DMS 273 treated with DMSO at 0.1 percent for 48 hours (cell line): Measurements from ENCODE around the gene PLEKHO1.

Source experiments
- DNase-seq: peaks from one replicate; lab custom pipeline; 2025; lab: John Stamatoyannopoulos, UW

PLEKHO1 gene

GRCh38 chr1:150150133-150151021 is 661 bp downstream of the PLEKHO1 start:
- DNase-seq = no peak

- DNase-seq = no peak
Observed at GRCh38 chr1:150151291-150152181, 1.8 kb downstream of the PLEKHO1 start.

DNA sequence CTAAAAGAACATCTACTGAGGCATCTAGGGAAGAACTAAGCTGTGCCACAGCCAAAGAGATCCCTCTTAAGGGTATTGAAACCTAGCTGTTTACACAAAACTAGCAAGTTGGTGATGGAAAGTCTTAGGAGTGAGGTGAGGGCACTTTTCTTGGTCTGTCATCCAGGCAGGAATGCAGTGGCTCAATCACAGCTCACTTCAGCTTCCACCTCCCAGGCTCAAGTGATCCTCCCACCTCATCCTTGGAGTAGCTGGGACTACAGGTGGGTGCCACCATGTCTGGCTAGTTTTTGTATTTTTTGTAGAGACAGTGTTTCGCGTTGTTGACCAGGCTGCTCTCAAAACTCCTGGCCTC is 2.4 kb downstream of the PLEKHO1 start:
- DNase-seq = no peak

- DNase-seq = no peak
Observed at GRCh38 chr1:150152772-150153456, 3.2 kb downstream of the PLEKHO1 start.

GRCh38 chr1:150154143-150154542 is 4.4 kb downstream of the PLEKHO1 start:
- DNase-seq = no peak

- DNase-seq = no peak
Observed at GRCh38 chr1:150155413-150156071, 5.8 kb downstream of the PLEKHO1 start.

GRCh38 chr1:150156868-150157603 is 7.3 kb downstream of the PLEKHO1 start:
- no peak for DNase-seq

- DNase-seq = no peak
Observed at GRCh38 chr1:150159550-150159949, 9.8 kb downstream of the PLEKHO1 start.

DNA sequence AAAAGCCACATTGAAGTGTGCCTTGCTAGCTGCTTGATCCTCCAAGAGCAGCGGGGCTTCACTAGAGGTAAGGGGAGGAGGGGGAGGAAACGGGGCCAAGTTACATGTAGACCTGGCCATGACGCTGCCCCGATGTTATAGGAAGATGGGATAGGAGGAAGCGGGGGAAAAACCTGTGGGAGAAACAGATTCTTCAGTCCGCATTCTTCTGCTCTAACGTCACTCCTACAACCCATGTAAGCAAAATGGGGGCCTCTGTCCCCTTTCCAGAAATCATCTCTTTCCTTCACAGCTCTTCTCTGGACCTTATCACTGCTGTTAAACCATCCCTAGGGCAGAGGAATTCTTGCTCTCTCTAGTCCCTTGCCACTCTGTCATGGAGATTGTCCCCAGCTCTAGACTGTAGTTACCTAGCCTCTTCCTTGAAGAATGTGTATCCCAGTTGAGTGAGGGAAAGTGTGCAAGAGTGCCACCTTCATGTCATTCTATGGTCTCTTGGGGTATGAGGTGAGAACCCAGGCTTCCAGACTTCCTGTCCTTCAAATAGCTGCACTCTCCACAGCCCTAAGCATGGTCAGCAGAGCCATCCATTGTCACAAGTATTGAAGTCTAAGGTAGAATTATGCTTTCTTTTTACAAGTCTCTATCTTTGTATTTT is 11.4 kb downstream of the PLEKHO1 start:
- no peak for DNase-seq

DNA sequence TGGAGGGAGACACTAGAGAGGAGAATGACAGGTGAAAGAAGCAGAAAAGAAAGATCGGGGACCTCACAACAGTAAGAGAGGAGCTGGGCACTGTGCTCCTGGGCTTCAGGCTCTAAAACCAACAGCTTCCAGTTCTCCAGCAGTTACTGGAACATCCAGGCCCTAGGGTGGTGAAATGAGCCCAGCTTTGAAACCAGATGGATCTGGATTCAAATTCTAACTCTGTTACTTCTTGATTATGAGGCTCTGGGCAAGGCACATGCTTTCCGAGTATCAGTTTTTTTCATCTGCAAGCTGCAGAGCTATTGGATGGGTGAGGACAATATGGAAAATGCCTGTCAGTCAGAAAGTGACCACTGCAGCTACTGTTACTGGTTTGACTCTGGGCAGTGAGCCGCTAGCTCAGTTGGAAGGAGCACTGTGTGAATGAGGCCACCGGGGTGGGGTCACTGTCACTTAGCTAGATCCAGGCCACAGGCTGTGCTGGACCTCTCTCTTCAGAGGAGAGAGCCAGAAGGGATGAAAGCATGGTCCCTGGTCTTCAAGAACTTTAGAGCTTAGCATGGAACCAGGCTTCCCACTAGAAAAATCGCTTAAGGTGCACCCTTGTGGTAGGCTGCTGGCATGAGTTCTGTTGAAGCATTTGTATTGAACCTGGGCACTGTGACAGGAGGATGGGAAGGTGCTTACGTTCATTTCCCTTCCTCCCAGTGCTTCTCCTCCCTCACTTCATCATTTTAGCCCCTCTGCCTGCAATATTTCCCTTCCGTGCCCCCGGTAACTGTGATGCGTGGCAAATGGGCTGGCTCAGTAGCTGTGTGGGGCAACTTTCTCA is 12.2 kb downstream of the PLEKHO1 start:
- DNase-seq = no peak

DNA sequence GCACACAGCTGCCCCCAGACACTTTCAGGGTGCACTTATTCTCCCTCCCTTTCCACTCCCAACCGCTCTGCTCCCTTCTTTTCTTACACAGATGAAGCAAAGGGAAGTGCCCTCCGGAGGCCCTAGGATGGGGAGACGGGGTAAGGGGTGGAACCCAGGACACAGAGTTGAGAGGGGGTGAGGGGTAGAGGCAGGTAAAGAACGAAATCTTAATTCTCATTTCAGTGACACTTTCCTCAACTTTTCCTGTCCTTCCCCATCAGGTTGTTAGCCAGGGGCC is 12.8 kb downstream of the PLEKHO1 start:
- DNase-seq = no peak

DNA sequence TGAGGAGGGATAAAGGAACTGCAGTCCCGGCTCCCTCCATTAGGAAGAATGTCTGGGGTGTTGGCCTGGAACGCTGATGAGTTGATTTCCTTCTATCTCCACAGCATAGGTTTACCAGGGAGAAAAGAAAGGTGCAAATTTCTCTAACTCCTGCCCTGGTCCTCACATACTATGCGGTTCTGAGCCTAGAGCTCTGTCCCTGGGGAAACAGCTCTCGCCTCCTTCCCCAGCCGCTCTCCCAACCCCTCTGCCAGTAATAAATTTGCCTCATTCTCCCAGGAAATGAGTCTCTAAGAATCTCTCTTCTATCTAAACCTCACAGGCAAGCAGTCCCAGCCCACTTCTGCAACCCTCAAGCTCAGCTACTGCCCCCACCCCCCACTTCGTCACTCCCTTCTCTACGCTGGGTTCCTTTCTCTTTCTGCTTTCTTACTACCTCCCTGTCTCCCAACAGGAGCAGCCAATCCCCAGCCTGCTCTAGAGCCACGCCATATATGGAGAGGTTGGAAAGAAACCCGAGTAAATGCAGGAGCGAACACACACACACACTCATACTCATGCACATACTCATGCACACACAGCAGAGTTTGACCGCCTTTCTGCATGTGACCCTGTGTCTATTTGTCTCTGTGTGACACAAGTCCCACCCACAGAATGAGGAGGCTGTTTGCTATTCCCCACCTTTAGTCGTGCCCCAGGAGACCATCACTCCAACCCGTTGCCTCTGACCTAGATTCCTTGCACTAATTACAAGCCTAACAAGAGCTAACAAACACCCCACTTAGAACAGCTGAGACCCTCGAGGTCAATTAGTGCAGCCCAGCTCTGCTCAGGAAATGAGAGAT is 13.4 kb downstream of the PLEKHO1 start:
- DNase-seq = peak; percentile 92

DNA sequence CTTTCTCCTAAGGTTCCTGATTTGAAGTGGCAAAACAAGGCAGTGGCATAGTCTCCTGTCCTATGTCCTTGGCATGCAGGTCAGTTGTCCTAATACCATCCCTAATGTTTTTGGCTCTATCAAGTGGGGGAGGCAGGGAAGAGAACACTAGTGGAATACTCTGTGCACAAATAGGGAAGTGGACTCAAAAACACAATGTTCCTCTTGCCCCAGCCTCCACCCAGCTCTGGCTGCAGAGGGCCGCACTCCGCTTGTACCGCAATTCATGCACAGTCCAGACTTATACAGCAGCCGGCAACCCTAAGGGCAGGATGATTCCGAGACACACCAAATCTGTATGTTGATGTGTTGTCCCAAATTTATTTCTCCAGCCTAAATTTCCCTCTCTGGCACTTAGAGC is 14.5 kb downstream of the PLEKHO1 start:
- no peak for DNase-seq

DNA sequence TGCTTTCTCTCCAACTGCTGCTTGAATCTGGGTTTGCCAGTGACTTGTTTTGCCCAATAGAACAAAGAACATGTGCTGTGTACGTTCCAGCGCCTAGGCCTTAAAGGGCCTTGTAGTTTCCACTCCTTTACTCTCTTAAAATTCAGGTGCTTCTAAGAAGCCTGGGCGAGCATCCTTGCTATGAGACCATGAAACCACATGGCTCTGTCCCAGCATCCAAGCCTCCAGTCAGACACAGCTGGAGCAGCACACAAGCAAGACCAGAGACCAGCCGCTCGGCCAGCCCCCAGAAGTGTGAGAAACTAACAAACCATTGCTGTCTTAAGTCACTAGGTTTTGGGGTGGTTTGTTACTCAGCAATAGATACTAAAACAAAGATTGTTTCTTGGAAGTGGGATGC is 15.1 kb downstream of the PLEKHO1 start:
- no peak for DNase-seq

GRCh38 chr1:150165622-150166612 is 16.2 kb downstream of the PLEKHO1 start:
- peak; percentile 20 for DNase-seq

GRCh38 chr1:150168960-150169601 is 19.4 kb downstream of the PLEKHO1 start:
- DNase-seq = peak; percentile 36

DNA sequence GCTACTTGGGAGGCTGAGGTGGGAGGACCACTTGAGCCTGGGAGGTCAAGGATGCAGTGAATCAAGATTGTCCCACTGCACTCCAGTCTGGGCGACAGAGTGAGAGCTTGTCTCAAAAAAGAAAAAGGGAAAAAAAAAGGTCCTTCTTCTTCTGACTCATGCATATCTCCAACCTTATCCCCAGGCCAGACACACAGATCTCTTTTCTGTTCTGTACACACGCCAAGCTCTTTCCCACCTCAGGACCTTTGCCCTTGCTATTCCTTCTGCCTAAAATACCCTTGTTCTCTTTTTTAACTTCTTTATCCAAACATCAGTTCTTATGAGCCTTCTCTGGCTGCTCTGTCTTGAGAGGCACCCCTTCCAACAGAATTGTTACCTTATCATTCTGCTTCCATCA is 22.1 kb downstream of the PLEKHO1 start:
- DNase-seq = no peak
